Lower lobe of right lung (tissue), 2 donors: Measurements from ENCODE around the gene CD36. TPM values are rescaled to one million over a fixed set of nuclear protein-coding genes. Genes with fewer than 3 reads are reported as not detected.

ENCODE experiments used
- ATAC-seq, 2 donors: fragments of 200-7000 bp; cut with Tn5 transposase; one replicate each; pipeline ENCODE4 v1.9.1; 2020 to 2022; ENCODE audit warnings: mild to moderate bottlenecking in 2 of 2, moderate library complexity in 2 of 2
- DNase-seq: peaks from one replicate; pipeline ENCODE4 v3.0.0-alpha.2; 2020
- H3K27ac ChIP-seq: fragments of 200-600 bp; one replicate; pipeline ENCODE4 v1.8.0; 2022
- H3K27me3 ChIP-seq: fragments of 200-600 bp; one replicate; pipeline ENCODE4 v1.8.0; 2022; ENCODE audit warnings: low read depth
- H3K36me3 ChIP-seq: fragments of 200-600 bp; one replicate; pipeline ENCODE4 v1.8.0; 2022; ENCODE audit warnings: mild to moderate bottlenecking
- H3K4me1 ChIP-seq: fragments of 200-600 bp; one replicate; pipeline ENCODE4 v1.8.0; 2022
- H3K4me3 ChIP-seq: fragments of 200-600 bp; one replicate; pipeline ENCODE4 v1.8.0; 2022; ENCODE audit warnings: mild to moderate bottlenecking
- H3K9me3 ChIP-seq: fragments of 200-600 bp; one replicate; pipeline ENCODE4 v1.8.0; 2022
- CTCF ChIP-seq: fragments of 200-600 bp; IDR thresholded peaks from one replicate; pipeline ENCODE4 v1.8.0; 2022; ENCODE audit warnings: antibody characterized with exemption, mild to moderate bottlenecking
- intact Hi-C: fragments of 100-400 bp; cut with DNase I; formaldehyde crosslinking; loops from one replicate; pipeline ENCODE4 v1.11.0; 2022
- total RNA-seq: library from RNA; stranded (reverse); fragmentation: NEBNext Ultra II Directional; extraction: Animal tissue kit (Norgen Biotek cat#: 25700); gene quantifications from one replicate; pipeline ENCODE4 v1.2.1, GENCODE V29; 2021
- donor health status: DM: no; HTN: yes; CAD: no; lungs with severe emphysema.

Gene CD36
- total RNA-seq, 1 donor from 2014 or later: 141 TPM

DNA sequence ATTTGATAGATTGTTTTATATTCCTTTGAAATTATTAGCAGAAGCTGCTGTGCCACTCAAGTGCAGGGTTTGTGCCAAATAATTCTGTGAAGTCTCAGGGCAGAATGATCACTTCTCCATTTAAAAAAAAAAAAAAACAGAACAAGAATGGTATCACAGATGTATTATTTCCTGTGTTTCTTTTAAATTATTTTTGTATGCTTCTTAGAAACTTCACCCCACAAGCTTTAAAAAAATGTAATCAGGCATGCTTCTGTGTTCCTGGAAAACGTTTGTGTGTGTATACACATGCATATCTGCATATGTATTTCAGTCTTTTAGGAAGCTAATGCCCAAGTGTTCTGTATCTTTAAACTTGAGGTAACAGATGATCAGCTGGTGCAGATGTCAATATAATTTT is 6.3 kb upstream of the CD36 start:
- no peaks in the 10 kb centered on the region for H3K36me3 ChIP-seq
- intact Hi-C loops: no loop called here
- no peak for TF ChIP-seq CTCF
- DNase-seq (no peak), ATAC-seq (no peak)
- H3K4me1 ChIP-seq: peaks cover 70% of the 10 kb centered on the region
- H3K9me3 ChIP-seq: no peaks in the 10 kb centered on the region
- no peaks in the 10 kb centered on the region for H3K27me3 ChIP-seq
- H3K27ac ChIP-seq: no peak overlapping the region
- H3K4me3 ChIP-seq: no peak overlapping the region

DNA sequence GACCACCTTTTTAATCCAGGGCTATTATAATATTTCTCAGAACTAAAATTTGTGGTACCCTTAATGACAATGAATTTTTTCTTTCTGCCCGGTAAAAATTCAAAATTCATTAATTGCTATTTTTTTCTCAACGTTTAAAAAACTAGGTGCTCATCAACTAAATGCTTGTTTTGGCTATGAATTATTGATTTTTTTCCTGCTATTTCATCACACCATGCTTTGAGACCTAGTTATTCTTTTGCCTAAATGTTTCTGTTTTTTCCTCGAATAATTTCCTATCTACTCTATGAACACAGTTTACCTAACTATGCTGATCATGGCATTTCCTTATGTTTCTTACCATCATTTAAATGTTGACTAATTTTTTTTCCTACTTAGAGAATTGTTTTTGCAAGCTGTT is 5.6 kb upstream of the CD36 start:
- no peak for TF ChIP-seq CTCF
- ATAC-seq (no peak), DNase-seq (no peak)
- intact Hi-C loops: no loop called here
- H3K36me3 ChIP-seq: no peaks in the 10 kb centered on the region
- H3K4me1 ChIP-seq: peaks cover 77% of the 10 kb centered on the region
- H3K27me3 ChIP-seq: no peaks in the 10 kb centered on the region
- H3K4me3 ChIP-seq: no peak overlapping the region
- H3K27ac ChIP-seq: no peak overlapping the region
- no peaks in the 10 kb centered on the region for H3K9me3 ChIP-seq

GRCh38 chr7:80634505-80634904 is 3.9 kb upstream of the CD36 start:
- no peak overlapping the region for H3K4me3 ChIP-seq
- ATAC-seq (peak; percentile 65 to 79), DNase-seq (no peak)
- peak overlapping the region; percentile 19 for H3K27ac ChIP-seq
- no peaks in the 10 kb centered on the region for H3K9me3 ChIP-seq
- intact Hi-C loops: no loop called here
- peaks cover 89% of the 10 kb centered on the region for H3K4me1 ChIP-seq
- no peaks in the 10 kb centered on the region for H3K36me3 ChIP-seq
- H3K27me3 ChIP-seq: no peaks in the 10 kb centered on the region
- no peak for TF ChIP-seq CTCF

- peaks cover 82% of the 10 kb centered on the region for H3K4me1 ChIP-seq
- H3K9me3 ChIP-seq: no peaks in the 10 kb centered on the region
- no peak for ATAC-seq
- peak overlapping the region; percentile 39 for H3K27ac ChIP-seq
- no peak for DNase-seq
- no peaks in the 10 kb centered on the region for H3K36me3 ChIP-seq
- intact Hi-C loops: no loop called here
- TF ChIP-seq CTCF: no peak
- H3K4me3 ChIP-seq: no peak overlapping the region
- no peaks in the 10 kb centered on the region for H3K27me3 ChIP-seq
These were observed 2.9 kb upstream of the CD36 start for GRCh38 chr7:80635533-80635932.

DNA sequence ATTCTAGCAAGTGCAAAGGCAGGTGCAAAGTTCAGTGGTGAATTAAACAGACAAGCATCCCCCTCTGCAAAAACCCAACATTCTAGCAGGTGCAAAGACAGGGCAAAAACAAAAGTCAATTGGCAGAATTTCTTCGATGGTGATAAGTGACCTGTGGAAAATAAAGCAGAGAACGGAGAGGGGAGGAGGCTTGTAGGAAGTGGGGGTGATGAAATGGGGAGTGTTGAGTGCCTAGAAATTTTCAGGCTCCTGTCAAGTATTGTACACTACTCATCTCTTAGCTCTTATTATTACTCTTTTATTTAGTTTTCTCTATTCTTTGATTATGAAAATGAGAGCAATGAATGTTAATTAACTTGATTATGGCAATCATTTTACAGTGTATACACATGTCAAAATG is 2.4 kb upstream of the CD36 start:
- TF ChIP-seq CTCF: no peak
- peak overlapping the region; percentile 39 for H3K27ac ChIP-seq
- H3K4me3 ChIP-seq: no peak overlapping the region
- no peaks in the 10 kb centered on the region for H3K9me3 ChIP-seq
- H3K36me3 ChIP-seq: no peaks in the 10 kb centered on the region
- peak in 1 of 2 donors; percentile 69 for ATAC-seq
- intact Hi-C loops: no loop called here
- no peak for DNase-seq
- H3K4me1 ChIP-seq: peaks cover 81% of the 10 kb centered on the region
- no peaks in the 10 kb centered on the region for H3K27me3 ChIP-seq

DNA sequence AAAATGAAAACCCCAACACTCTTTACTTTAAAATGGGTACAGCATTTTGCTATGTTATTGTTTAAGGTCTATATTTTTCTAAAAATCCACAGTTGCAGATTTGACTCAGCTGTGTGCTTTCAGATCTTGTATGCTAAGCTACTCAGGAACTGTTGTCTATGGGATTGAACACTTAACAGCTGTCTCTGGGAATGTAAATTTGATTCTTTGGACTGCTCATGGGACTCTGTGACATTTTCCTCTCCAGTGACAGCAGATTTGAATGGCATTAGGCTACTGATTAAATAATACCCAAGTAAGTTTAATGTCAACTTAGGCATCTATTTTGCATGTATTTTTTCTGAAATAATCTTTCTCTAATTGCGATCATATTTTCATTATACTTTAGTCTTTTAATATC is 1.7 kb upstream of the CD36 start:
- intact Hi-C loops: no loop called here
- H3K4me3 ChIP-seq: no peak overlapping the region
- TF ChIP-seq CTCF: no peak
- no peak for DNase-seq
- peak overlapping the region; percentile 18 for H3K27ac ChIP-seq
- ATAC-seq: no peak
- no peaks in the 10 kb centered on the region for H3K9me3 ChIP-seq
- H3K36me3 ChIP-seq: no peaks in the 10 kb centered on the region
- no peaks in the 10 kb centered on the region for H3K27me3 ChIP-seq
- peaks cover 80% of the 10 kb centered on the region for H3K4me1 ChIP-seq
